HL-60/S4 treated with retinoic acid at 250 ng/mL for 4 days and 3 days (cell line): Measurements from ENCODE around the gene ANKRD28.
"Not testable (repeated sequence)": the region's sequence is repeated elsewhere in the genome, so short reads cannot be mapped to it uniquely, and the experiment has no call there.

ENCODE experiments used
- in situ Hi-C: fragments of 300-500 bp; cut with MboI; formaldehyde crosslinking; loops from 2 replicates; pipeline ENCODE4 v1.7.0; 2022; ENCODE audit warnings: low sequenced_read_pairs

The ANKRD28 gene

GRCh38 chr3:15623535-15624440, 174.0 kb downstream of the ANKRD28 start:
- in situ Hi-C loops: no loop called here

- in situ Hi-C loops: not testable (repeated sequence)
These were observed 177.9 kb downstream of the ANKRD28 start for GRCh38 chr3:15619659-15620464.
